GM18951 (cell line): ENCODE data around the gene GALNT10.

Experiments used
- POLR2A ChIP-seq: IDR thresholded peaks from 4 replicates; pipeline ENCODE4 v1.6.1; 2011; ENCODE audit warnings: mild to moderate bottlenecking; ENCODE audit not compliant: insufficient read length, insufficient read depth; ENCODE audit errors: extremely low read depth
- in situ Hi-C: fragments of 300-500 bp; cut with MboI; formaldehyde crosslinking; loops from one replicate; pipeline ENCODE4 v1.12.0; 2022; ENCODE audit warnings: low sequenced_read_pairs, mixed read lengths, inconsistent platforms; ENCODE audit not compliant: unreplicated experiment

GALNT10 gene

DNA sequence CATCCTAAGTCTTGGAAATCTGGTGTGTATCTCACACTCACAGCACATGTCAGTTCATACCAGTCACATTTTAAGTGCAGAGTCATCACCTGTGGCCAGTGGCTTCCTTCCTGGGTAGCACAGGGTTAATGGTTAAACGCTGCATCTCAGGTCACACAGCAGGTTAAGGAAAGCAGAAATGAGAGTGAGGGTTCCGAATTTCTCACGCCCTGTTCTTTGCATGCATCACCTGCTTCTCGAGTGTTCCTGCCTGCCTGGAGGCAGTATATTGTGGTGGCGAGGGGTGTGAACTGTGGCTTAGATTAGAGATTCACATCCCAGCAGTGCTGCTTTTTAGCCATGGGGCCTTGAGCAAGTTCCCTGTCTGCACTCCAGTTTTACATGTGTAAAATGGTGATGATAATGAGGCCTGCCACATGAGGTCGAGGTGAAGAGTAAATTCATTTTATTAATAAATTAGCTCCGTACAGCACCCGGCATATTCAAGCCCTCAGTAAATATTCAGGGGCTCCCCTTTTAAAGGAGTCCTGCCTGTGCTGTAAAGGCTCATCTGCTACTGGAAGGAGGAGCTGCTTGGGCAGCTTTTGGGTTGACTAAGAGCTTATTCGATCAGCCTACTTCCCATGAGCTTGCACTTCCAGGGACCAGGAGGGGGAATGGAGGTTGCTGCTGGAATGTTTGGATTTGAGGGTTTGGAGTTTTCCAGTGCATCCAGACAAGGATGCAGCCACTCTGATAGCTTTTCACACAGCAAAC is 194.1 kb downstream of the GALNT10 start:
- TF ChIP-seq POLR2A: no peak
- in situ Hi-C loops: no loop called here

DNA sequence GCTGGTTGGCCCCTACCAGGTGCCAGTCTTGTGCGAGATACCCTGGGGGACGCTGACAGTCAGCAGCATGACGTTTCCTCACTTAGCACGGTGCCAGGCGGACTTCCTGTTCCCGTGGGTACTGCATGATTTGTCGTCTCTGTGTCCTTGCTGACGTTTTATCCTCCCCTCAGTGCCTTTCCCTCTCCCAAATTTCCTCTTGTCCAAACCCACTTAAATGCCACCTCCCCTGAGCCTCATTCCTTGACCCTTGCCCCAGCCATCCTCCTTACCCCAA is 194.6 kb downstream of the GALNT10 start:
- TF ChIP-seq POLR2A: no peak
- in situ Hi-C loops: no loop called here

DNA sequence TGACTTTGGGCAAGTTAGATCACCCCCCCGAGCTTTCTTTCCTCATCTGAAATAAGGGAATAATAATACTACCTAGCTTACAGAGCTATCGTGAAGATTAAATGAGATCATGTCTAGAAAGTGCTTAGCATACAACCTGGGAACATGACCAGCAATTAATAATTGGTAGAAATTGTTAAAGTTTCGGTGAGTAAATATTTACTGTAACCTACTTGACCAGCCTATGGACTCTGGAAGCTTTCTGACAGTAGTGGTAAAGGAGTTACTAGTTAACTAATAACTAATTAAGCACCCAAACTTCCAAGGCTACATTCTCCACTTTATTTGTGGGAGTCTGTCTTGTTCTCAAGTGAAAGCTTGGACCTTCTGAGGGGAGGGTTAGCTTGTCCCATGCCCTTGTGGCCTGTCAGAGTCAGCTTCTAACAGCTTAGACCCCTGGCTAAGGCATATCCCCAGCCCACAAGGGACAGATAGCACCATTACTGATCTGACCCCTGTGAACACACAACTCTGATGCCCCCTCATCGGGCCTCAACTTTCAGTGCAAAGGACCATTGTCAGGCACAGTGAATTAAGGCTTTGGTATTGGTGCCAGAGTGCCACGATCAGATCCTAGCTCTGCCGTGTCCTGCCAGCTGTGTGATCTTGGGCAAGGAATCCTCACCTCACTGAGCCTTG is 196.6 kb downstream of the GALNT10 start:
- TF ChIP-seq POLR2A: no peak

DNA sequence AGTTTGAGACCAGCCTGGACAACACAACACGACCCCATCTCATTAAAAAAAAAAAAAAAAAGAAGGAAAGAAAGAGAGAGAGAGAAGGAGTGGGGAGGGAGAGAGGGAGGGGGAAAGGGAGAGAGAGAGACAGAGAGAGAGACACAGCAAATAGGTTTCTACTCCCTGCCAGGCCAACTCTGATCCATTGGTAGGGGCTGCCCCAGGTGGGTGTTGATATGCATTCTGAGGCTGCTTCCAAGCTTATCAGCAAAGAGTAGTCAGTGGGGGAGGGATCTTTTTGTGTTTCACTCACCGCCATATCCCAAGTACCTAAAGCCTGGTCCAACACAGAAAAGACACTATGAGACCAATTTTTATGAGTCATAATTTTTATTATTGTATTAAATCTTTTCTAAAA is 198.3 kb downstream of the GALNT10 start:
- no peak for TF ChIP-seq POLR2A
- in situ Hi-C loops: no loop called here

More for the DNA sequence above, 196.6 kb downstream of the GALNT10 start:
- in situ Hi-C loops: no loop called here

DNA sequence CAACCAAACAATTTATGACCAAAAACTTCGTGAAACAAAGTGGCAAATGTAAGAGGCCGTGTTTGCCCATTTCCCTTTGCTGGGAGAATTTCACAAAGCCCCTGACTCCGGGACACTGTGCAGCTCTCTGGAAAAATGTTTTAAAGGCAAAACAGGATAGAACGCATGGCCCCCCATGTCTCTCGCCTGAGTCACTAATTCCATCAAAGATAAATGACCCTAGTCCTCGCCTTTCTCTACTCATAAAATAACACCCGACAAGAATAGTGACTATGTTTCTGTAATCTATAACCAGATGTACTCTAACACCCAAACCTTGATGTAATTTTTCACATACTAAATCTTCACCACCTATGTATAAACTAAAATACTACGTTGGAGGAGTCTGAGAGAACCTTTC is 199.6 kb downstream of the GALNT10 start:
- in situ Hi-C loops: no loop called here
- no peak for TF ChIP-seq POLR2A

DNA sequence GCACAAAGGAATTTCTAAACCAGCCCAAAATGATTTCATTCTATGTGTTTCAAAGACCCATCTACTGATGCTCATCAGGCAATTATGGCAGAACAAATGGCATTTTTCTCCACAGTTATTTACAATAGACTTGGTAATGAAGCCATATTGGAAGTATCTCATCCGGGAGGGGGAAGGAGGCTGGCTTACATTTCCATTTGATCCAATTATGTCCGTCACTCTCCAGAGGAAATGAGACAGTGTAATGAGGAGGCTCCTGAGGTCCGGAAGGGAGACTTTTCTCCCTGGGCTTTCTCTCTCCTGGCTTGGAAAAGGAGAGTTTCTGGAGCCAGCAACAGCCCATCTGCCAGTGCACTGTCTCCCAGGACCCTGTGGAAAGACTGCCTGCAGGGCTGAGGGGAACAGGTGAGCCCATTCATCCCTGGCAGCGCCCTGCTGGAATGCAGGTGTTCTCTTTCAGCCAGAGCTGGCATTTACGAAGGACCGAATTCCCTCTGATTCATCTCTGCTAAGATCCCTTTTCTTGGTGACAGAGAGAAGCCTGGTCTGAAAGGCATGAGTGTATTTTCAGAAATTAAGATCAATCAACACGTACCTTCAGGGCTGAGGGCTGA is 200.3 kb downstream of the GALNT10 start:
- no peak for TF ChIP-seq POLR2A
- in situ Hi-C loops: no loop called here

DNA sequence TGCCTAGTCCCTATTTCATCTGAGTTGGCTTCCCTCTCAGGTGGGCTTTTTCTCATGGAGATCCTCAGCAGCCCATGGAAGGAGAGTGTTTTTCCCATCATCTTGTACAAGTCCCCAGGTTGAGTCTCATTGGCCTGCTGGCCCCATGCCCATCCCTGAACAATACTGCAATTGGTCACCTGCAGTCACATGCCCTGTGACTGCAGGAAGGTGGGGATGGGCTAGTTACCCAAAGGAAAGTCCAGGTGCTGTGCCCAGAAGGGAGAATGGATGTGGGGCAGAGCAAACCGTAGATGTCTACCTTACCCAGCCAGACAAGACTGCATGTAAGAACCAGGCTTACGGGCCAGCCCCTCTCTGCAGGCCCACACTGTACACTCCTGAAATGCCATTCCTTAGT is 201.3 kb downstream of the GALNT10 start:
- in situ Hi-C loops: no loop called here
- TF ChIP-seq POLR2A: no peak

DNA sequence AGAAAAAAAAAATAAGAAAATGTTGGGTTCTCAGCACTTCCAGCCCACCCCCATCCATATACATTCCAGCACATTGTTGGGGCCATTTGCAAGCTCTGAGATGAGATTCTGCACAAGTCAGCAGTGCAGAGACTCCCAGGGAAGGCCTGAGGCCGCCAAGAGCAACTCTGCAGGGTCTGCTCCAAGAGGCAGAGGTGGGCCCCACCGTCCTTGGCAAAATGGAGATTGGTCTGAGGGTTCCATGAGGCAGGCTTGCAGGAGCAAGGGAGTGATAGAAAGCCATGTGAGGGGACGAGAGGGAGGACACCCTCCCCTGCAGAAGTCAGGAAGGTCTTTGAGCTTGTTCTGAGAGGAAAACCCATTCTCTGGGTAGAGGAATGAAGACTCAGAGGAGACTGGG is 203.3 kb downstream of the GALNT10 start:
- in situ Hi-C loops: no loop called here

DNA sequence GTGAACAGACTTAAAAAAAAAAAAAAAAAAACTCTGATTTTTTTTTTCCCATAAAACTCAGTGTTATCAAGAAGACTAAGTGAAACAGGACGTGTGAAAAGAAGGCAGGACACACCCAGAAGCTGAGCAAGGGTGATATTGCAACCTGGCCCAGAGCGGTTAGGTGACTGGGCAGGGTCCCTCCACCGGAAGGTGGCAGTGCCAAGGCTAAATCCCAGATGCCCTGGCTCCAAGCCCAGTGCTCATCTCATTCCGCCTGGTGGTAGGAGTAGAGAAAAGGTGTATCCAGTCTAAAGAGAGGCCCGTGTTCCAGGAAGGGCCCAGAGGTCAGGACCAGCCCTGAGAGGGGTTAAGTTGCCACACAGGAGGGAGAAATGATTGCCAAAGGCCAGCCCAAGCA is 203.8 kb downstream of the GALNT10 start:
- in situ Hi-C loops: no loop called here
- TF ChIP-seq POLR2A: no peak

More for the DNA sequence above, 203.3 kb downstream of the GALNT10 start:
- TF ChIP-seq POLR2A: no peak

DNA sequence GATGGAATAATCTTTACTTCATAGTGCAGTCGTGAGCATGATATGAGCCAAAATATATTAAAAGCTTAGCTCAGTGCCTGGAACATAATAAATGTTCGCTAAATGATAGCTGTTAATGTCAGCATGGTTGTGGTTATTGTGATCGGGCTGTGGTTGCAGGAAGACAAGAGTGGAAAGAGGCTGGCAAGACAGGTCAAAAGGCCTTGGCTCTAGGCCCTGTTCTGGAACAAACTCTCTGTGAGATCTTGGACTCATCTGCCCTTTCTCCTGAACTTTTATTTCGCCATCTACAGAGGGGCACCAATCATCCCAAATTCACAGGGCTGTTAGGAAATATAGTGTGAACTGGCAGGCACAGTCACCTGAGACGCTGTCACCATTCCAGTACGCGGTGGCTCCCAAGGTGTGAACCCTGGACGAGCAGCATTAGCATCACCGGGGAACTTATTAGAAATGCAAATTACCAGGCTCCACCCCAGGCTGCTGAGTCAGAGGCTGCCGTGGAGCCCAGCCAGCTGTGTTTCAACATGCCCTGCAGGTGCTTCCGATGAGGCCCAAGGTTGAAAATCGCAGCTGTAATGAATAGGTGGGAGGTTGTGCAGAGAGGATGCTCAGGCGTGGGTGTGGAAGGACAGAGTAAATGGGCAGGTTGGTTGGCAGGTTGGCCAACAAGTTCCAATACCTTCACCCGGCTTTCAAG is 205.0 kb downstream of the GALNT10 start:
- TF ChIP-seq POLR2A: no peak
- in situ Hi-C loops: no loop called here

DNA sequence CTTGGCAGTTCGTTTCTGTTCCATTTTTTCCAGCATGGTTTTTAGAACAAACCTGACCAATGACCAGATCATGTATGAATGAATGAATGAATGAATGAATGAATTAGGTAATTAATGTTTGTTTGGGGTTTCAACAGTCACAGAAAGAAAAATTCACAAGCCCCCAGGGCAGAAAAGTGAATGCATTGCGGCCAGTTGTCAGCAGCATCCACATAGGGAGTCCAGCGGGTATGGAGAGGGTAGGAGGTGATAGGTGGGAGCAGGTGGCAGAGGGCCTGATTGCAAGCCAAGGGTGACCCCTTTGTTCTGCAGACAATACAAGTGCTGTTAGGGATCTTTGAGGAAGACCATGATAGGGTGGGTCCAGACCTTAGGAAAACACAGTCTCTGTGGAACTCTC is 205.6 kb downstream of the GALNT10 start:
- in situ Hi-C loops: no loop called here
- no peak for TF ChIP-seq POLR2A

DNA sequence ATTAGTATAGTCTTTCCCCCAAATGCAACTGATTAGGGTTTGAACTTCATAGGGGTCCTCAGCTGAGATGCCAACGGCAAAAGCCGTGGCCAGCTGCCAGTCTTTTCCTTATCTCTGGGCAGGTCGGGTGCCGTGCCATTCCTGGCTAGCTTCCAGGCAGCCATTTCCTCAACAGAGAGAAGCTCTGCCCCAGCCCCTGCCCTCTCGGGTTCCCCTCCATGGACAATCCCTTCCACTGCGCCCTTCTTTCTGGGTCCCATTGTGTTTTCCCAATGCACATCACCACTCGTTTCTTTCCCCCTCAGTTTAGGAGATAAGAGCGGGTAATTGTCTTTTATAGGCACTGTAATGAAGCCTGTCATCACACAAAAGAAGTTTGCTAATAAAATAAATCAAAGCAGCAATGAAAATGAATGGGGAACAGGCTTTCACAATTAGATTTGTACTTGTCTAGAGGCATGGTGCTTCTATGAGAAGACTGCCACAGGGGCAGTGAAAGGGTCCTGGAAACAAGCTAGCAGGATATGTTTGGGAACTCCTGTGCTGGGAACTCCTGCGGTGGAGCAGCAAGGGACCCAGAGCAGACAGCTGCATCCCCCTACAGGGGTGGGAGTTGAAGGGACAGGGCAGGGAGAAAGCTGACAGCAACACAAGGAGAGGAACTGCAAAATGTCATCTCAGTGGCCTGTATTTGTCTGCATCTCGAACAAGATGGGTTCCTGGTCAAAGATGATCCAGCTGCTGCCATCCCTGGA is 207.3 kb downstream of the GALNT10 start:
- TF ChIP-seq POLR2A: no peak
- in situ Hi-C loops: no loop called here

DNA sequence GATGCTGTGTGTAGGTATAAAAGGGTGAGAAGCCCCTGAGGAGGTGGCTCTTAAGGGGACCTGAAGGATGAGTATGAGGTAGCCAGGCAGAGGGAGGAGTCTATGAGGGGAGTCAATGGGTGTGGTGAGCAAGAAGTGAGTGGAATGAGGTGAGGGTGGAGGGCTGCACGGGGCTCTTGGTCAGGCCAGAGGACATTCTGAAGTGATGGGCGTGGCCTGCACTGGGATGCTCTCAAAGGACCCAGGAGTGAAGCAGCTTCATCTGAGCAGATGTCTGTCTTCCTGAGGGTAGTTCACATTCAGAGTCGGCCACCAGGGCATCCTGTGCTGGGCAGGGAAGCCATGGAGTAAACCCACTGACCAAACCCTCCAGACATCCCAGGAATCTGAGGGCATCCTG is 210.1 kb downstream of the GALNT10 start:
- no peak for TF ChIP-seq POLR2A
- in situ Hi-C loops: loop anchor here (10.0 kb wide), 1 partner anchor 206 kb away; the partner anchor contains the start of gene GALNT10
